Fibroblast of skin of abdomen (primary cell): ENCODE measurements around the gene CST7.
A peak's percentile ranks its signal among the peaks of the same experiment; 100 is the strongest.
"Not testable (repeated sequence)": the region's sequence is repeated elsewhere in the genome, so short reads cannot be mapped to it uniquely, and the experiment has no call there.

ENCODE experiments used
- DNase-seq: peaks from one replicate; pipeline ENCODE4 v3.0.0-alpha.2; 2013

Gene CST7

GRCh38 chr20:24929867-24930723 lies 19.0 kb upstream of the CST7 start:
- not testable (repeated sequence) for DNase-seq

GRCh38 chr20:24930724-24931688 lies 18.1 kb upstream of the CST7 start:
- DNase-seq, result not testable (repeated sequence)

- peak; percentile 10 for DNase-seq
These were observed 17.2 kb upstream of the CST7 start for GRCh38 chr20:24931893-24932292.

DNA sequence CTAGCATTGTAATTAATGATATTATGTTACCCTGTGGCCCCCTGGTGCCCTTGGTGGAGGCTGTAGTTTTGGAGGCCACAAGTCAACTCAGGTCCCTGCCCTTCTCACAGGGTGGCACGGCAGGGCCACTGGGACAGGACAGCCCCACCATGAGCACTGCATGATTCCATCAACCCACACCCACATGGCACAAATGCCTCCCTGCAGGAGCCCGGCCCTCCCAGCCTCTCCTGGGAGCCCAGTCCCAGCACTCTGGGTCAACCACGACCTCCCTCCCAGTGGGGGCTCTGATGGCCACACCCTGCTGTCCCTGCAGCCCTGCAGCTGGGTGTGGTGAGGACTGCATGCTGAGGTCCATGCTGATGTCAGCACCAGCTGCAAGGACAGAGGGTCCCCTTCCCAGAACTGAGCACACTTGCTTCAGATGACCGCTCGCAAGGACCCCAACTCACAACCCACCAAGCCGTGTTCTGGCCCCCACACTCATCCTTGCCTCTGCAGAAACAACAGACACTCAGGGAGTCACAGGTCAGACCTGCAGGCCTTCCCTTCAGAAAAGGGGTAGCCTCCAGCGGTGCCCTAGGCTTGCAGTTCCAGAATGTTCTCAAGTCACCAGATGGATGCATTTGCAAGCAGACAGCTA lies 15.7 kb upstream of the CST7 start:
- DNase-seq, result no peak

DNA sequence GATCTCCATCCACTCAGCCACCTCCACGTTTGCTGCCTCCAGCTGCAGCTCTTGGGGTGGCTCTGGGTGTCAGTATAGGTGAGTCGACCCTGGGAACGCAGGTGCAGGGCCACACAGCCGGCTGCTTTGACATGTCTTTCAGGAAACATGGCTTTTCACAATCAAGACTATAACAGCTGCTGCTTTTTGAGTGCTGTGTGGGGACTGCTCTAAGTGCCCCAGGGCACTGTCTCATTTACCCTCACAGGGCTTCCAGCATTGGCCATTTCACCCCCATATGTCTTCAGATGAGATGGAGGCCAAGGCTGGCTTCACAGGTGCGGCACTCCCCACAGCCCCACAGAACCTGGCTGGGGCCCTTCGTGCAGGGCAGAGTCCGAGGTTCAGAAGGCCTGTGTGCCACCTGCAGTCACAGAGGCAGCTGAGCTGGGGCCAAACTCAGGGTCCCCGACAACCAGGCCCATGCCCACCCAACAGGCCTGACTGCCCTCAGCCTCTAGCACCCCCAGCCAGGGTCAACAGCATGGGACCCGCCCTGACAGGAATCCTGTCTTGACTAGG lies 14.9 kb upstream of the CST7 start:
- no peak for DNase-seq

- no peak for DNase-seq
These were observed 14.4 kb upstream of the CST7 start for GRCh38 chr20:24934716-24935115.

DNA sequence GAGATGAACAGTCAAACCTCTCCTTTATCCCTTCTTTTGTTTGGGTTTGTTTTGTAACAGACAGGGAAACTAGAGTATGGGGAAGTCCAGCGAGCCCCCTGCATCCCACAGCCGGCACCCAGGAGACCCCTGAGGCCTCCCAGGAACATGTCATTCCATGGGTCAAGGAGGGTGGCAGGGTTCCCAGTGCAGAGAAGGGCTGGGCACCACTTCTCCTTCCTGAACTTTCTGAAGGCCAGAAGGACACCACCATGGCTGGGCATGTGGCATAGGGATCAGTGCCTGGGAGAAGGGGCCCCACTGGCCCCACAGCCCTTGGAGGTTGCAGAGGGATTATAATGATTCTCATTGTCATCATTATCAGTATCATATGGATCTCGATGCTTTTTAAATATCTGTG lies 13.9 kb upstream of the CST7 start:
- no peak for DNase-seq

DNA sequence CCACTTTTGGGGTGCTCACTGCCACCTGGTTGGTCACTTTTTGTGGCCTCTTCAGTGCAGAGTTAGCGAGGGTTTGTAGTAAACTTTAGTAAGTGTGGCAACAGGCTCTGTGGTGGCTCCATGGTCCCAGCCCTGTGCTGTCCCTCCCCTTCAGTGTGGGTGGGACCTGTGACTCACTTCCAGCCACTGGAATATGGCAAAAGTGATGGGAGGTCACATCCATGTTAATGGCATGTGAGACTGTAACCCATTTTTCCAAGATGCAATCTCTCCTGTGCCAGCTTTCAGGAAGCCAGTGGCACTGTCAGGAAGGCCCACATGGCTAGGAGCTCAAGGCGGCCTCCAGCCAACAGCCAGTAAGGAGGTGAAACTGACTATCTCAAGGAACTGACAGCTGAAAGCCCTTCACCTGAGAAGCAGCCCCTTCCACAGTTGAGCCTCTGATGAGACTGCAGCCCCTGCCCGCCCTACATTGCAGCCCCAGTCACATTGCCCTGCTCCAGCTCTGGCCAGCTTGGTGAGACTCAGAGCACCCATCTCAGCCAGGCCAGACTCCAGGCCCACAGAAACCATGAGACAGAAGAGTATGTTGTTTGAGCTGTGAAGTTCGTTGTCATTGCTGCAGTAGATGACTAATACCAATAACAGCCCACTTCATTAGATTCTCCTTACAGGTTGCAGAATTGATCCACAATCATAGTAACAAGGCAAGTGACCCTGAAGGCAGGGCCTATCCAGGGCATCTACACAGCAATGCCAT lies 13.1 kb upstream of the CST7 start:
- no peak for DNase-seq

DNA sequence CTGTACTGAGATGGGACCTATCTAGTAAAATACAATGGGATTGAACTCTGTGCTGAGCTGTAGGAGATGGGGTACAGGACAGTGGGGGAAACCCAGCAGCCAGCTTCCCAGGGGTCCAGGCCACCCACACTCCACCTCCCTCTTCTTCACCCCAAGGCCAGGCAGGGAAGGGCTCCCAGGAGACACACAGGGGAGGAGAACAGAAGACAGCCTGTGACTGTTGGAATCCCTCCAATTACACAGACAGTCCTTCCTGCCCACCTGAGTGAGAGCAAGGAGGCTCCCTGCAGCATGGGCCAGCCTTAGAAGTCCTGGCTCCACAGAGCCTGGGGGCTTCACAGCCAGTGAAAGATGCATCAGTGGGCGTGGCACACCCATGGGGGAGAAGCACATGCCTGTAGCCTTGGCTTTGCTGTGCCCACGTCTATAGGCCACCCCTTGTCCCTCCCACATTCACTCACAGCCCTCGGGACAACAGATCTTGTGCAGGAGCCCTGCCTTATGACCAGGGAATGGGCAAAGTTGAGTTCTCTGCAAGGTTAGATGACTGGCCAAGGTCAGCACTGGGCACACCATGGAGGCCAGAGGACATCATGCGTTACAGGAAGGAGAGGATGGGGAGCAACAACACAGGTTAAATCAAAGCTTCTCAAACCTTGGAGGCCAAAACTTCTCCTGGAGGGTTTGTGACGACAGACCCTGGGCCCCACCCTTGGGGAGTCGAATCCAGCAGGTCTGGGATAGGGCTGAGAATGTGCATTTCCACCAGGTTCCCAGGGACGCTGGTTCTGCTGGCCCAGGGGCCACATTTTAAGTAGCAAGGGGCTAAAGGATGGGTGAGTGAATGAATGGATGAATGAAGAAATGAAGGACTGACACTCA lies 12.3 kb upstream of the CST7 start:
- no peak for DNase-seq

DNA sequence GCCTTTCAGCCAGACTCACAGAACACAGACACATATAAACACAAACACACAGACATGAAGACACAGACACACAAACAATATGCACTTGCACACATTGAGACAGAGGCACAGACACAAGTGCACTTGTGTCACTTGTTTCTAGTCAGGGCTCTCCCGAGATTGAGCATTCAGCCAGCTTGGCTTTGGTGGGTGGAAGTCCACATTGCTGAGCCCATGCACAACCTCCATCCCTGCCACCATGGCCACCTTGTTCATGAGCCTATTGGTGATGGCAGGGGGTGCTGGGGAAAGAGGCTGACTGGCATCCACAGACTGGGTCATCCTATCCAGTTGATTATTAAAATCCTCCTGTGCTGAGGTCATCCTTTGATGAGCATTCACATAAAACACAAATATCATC lies 11.5 kb upstream of the CST7 start:
- no peak for DNase-seq

DNA sequence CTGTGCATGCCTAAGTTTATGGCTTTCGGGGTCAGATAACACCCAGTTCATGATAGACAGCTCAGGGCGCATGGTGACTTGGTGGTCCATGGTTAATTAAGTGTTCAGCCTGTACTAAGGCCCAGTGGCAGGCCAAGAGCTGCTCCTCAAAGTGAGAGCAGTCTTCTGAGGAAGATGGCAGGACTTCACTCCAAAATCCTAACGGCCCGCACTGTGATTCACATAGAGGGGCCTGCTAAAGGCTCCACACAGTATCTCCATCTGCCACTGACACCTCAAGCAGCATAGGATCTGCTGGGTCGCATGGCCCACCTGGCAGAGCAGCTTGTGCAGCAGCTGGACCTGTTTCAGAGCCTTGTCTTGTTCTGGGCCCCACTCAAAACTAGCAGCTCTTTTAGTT lies 10.6 kb upstream of the CST7 start:
- DNase-seq, result no peak

GRCh38 chr20:24939036-24939435 lies 10.0 kb upstream of the CST7 start:
- no peak for DNase-seq

- no peak for DNase-seq
These were observed 6.4 kb upstream of the CST7 start for GRCh38 chr20:24942679-24943078.

DNA sequence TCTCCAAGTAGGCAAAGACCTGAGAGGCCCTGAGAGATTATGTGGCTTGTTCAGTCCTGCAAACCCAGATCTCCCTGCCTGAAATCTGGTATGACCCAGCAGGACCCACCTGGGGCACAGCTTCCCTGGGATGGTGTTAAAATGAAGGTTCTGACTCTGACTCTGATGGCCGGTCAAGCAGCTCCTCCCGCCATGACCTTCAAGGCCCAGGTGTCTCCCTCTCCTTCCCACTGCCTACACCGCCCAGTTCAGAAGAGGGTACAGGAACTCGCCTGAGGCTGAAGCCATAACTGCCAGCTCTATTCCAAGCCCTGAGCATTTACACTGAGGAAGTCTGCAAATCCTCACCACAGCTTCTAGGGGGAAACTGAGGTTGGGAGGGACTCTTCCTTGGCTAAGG lies 5.9 kb upstream of the CST7 start:
- DNase-seq, result no peak

DNA sequence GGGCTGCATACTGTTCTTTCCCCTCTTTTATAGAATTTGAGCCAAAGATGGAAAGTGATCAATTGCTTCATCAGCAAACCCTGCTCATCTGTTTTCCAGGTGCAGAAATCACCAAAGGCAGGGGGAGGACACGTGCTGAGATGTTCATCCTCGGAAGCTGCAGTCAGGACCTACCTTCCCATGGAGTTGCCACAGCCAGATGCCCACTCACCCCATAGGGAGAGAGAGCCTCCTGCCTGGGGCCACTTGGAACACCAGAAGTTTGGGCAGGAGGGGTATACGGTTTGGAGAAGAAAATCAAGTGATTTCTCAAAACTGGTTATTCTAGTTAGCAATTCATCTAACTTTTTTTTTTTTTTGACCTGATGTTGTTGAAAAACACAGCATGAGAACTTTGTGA lies 5.3 kb upstream of the CST7 start:
- DNase-seq, result no peak

DNA sequence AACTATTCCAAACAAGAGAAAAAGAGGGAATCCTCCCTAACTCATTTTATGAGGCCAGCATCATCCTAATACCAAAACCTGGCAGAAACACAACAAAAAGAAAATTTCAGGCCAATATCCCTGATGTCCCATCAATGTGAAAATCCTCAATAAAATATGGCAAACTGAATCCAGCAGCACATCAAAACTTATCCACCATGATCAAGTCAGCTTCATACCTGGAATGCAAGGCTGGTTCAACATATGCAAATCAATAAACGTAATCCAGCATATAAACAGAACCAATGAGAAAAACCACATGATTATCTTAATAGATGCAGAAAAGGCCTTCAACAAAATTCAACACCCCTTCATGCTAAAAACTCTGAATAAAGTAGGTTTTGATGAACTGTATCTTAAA lies 2.7 kb upstream of the CST7 start:
- DNase-seq, result not testable (repeated sequence)

DNA sequence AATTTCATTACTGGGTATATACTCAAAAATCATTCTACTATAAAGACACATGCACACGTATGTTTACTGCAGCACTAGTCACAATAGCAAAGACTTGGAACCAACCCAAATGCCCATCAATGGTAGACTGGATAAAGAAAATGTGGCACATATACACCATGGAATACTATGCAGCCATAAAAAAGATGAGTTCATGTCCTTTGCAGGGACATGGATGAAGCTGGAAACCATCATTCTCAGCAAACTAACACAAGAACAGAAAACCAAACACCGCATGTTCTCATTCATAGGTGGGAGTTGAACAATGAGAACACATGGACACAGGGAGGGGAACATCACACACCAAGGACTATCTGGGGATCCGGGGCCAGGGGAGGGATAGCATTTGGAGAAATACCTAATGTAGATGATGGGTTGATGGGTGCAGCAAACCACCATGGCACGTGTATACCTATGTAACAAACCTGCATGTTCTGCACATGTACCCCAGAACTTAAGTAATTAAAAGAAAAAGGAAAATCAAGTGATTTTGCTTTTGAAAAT lies 602 bp upstream of the CST7 start:
- DNase-seq, result not testable (repeated sequence)

GRCh38 chr20:24949756-24950127 lies 673 bp downstream of the CST7 start:
- no peak for DNase-seq

- no peak for DNase-seq
These were observed 1.2 kb downstream of the CST7 start for GRCh38 chr20:24950128-24950835.
